Cerebellar cortex (tissue), 1 donor: ENCODE data around the gene PTPRN2.
"Not testable (repeated sequence)": the region's sequence is repeated elsewhere in the genome, so short reads cannot be mapped to it uniquely, and the experiment has no call there.

Source experiments
- DNase-seq: peaks from one replicate; pipeline ENCODE4 v3.0.0-alpha.2; 2015; ENCODE audit warnings: low spot score

Gene PTPRN2

DNA sequence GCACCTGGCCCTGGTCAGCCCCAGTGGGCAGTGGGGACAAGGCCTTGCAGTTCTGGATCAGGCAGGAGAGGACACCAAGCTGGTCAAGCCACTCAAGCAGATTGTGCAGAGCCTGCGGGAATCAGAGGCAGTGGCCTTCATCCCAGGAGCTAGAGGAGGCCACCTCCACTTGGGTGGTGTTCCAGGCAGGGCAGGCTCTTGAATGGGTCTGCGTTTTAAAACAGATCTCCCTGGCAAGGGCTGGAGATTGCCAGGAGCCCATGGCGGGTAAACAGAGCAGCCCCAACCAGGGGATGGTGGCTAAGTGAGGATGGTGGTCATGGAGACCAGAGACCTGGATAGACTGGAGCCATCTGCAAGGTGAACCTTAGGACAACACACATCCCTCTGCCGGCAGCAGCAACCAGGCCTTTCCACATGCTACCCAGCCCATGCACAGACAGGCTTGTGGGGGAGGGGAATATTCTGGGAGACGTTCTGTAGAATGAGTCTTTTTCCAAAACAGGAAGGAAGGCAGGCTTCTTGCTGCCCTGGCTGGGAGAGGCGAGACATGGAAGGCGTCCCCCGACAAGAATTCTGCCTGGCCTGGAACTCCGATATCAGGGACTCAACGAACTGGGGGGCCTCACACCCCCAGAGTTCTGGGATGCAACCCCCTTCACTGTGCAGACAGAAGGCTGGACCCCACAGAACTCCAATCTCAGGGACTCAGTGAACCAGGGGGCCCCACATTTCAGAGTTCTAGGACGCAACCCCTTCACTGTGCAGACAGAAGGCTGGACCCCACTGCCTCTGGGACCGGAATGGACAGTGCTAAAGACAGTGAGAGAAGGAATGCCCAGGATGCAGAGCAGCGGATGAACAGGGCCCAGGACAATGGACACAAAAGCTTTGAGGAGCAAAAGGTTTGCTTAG is 264.8 kb downstream of the PTPRN2 start:
- no peak for DNase-seq

DNA sequence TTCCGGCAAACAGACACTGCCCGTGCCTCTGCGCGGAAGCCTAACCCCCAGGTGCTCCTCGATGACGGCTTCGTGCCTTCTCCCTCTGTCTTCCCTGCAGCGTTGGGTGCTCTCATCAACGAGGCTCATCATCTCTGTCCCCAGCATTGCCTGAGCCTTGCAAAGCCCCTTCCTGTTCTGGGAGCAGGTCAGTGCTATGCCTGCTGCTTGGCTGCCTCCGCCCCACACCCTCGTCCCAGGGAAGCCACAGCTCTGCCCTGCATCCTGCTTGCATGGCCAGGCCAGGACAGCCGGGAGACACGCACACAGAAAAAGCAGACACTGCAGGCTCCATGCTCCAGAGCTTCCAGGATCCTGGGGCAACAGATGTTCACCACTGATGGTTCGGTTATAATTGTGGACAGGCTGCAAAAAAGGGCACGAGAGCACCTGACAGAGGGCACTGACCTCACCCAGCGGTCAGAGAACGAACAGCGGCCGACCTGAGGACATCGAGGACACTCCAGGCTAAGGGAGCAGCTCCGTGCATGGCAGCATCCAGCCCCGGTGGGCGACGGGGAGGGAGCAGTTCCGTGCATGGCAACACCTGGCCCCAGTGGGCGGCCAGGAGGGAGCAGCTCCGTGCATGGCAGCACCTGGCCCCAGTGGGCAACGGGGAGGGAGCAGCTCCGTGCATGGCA is 265.5 kb downstream of the PTPRN2 start:
- no peak for DNase-seq

GRCh38 chr7:158321056-158321700 is 266.4 kb downstream of the PTPRN2 start:
- DNase-seq: no peak

DNA sequence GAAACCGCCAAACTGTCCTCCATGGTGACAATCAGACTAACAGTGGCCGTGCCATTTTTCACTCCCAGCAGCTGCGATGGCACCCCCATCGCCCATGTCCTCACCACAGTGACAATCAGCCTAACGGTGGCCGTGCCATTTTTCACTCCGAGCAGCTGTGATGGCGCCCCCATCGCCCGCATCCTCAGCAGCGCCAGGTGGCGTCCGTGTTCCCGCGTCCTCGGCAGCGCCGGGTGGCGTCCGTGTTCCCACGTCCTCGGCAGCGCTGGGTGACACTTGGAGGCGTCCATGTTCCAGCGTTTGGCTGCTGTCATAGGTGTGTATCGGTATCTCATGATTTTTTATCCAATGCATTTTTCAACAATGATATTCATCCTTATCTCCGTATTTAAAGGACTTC is 267.3 kb downstream of the PTPRN2 start:
- DNase-seq: no peak

- DNase-seq: no peak
Observed at GRCh38 chr7:158318511-158318913, 269.1 kb downstream of the PTPRN2 start.

- peak; percentile 20 for DNase-seq
Observed at GRCh38 chr7:158317238-158318205, 270.1 kb downstream of the PTPRN2 start.

DNA sequence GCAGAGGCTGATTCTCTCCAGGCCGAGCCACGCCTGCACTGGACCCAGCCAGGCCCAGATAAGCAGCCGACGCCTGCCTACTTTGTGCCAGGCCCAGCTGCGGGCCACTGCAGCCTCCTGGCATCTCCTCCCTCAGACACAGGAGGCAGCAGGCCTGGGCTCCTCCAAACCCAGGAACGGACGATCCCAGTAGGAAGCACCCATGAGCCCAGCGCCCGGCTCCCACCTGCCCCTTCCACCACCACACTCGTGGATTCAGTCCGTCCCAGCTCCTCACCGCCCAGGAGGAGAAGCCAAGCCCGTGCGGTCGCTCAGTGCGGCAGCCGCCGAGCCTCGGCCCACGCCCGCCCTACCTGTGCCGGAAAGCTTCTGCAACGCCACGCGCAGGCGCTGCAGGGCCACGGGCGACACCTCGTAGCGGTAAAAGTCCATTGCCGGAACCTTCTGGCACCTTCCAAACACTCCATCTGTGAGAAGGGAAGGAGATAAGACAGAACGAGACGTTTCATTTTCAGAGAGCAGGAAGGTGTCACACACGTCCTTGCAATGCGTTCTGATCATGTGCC is 271.1 kb downstream of the PTPRN2 start:
- no peak for DNase-seq

- no peak for DNase-seq
Observed at GRCh38 chr7:158315881-158316280, 271.7 kb downstream of the PTPRN2 start.

DNA sequence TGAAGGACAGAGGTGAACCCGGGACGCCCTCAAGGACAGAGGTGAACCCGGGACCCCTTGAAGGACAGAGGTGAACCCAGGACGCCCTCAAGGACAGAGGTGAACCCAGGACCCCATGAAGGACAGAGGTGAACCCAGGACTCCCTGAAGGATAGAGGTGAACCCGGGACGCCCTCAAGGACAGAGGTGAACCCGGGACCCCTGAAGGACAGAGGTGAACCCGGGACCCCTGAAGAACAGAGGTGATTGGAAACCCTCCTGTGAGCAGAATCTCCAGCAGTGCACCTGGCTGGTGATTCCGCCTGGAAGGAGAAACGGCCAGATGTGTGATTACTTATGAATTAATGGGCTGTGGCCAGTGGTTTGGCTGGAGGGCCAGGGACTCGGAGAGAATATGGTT is 272.3 kb downstream of the PTPRN2 start:
- DNase-seq: no peak

- no peak for DNase-seq
Observed at GRCh38 chr7:158314394-158314793, 273.2 kb downstream of the PTPRN2 start.

DNA sequence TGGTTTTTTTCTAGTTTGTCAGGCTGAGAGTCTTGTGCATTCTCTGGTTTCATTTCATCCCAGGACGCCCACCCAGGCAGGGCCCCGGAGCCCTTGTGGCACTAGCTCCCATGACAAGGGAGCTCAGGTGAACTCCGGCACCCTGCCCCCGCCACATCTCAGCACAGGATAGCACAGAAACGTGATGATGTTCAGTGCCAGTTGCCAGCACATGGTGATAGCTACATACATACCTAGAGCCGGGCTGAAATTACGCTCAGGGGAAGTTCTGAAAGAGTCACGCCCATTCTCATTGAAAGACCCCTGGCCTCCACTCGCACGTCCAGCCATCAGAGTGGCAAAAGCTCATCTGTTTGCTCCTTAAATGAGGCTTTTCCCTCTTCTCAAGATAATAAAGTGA is 273.7 kb downstream of the PTPRN2 start:
- DNase-seq: no peak

GRCh38 chr7:158312789-158313188 is 274.8 kb downstream of the PTPRN2 start:
- no peak for DNase-seq

- no peak for DNase-seq
Observed at GRCh38 chr7:158311791-158312190, 275.8 kb downstream of the PTPRN2 start.

GRCh38 chr7:158310924-158311666 is 276.5 kb downstream of the PTPRN2 start:
- DNase-seq: no peak

DNA sequence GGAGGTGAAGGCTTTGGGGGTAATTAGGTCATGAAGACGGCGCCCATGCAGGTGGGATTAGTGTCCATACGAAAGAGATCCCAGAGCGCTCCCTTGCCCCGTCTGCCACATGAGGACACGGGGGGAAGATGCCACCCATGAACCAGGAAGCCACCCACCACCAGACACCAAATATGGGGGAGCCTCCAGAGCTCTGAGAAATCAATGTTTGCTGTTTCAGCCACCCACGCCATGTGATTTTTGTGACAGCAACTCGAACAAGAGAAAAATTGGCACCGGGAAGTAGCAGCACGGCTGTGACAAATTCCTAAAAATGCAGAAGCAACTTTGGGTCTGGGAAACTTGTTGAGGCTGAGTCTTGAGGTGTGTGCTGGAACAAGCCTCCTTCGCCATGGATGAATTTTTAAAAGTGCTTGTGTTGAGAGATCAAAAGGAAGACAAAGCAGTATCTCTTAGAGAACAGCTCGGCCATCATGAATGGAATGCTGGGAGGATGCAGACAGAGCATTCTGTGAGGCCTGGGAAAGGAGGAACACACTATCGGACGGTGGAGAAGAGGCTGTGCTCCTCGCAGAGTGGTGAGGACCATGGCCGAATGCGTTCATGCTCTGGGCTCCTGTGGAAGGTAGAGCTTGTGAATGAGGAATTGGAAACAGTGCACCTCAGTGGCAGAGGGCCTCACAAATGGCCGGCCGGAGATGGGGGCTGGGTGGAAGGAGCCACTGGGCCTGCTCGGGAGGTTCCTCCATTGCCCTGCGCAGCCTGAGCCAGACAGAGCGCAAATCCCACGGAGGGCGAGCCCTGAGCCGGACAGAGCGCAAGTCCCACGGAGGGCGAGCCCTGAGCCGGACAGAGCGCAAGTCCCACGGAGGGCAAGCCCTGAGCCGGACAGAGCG is 277.5 kb downstream of the PTPRN2 start:
- no peak for DNase-seq

GRCh38 chr7:158308001-158308400 is 279.6 kb downstream of the PTPRN2 start:
- no peak for DNase-seq

DNA sequence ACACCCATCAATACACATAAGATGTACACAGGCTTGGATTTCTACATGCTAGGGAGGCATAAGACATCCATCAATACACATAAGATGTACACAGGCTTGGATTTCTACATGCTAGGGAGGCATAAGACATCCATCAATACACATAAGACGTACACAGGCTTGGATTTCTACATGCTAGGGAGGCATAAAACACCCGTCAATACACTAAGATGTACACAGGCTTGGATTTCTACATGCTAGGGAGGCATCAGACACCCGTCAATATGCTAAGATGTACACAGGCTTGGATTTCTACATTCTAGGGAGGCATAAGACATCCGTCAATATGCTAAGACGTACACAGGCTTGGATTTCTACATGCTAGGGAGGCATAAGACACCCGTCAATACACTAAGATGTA is 283.6 kb downstream of the PTPRN2 start:
- DNase-seq: not testable (repeated sequence)

- no peak for DNase-seq
Observed at GRCh38 chr7:158303121-158303520, 284.5 kb downstream of the PTPRN2 start.

DNA sequence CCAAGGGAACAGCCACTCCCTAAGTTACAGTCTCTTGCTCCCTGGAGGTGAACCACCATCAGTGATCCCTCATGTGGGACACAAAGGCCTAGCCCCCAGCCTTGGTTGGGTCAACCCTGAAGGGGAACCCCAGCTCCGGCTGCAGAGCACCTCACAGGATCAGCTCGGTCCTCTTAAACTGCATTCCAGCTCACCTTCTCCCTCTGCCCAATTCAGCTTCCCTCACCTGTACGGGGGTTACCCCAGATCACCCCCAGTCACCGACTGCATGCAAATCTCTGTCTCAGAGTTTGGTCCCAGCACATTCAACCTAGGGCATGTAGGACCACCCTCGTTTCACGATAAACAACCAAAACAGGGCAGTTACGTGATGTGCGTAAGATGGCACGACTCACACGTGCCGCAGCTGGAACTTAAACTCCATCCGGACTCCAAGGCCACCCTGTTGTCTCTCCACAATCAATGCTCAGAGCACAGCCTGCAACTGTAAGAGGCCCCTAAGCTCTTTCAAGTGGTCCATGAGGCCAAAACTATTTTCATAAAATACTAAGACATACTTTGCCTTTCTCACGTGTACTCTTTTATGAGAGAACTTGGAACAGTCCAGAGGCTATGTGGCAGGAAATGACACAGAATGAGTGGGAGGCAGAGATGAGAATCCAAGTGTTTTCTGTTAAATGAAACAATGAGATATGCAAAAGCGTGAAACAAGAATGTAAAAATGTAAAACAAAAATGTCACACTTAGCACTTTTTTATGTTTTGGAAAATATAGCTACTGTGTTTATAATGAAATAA is 285.2 kb downstream of the PTPRN2 start:
- DNase-seq: no peak
